Measurements from ENCODE around the gene C4B.
"Not testable (repeated sequence)": the region's sequence is repeated elsewhere in the genome, so short reads cannot be mapped to it uniquely, and the experiment has no call there.

The C4B gene

GRCh38 chr6:32003301-32003700 lies 11.3 kb upstream of the C4B start:
- H3K79me1 ChIP-seq (ENCODE audit: low read depth, low read length), result not testable (repeated sequence)
- WGBS, 2 donors (ENCODE audit: extremely low coverage in 2 of 2, insufficient read length in 2 of 2, insufficient replicate concordance in 1 of 2), result no CpG with 5 or more reads among the region's 7 CpGs

GRCh38 chr6:32004393-32004792 lies 10.2 kb upstream of the C4B start:
- WGBS, 2 donors (ENCODE audit: extremely low coverage in 2 of 2, insufficient read length in 2 of 2, insufficient replicate concordance in 1 of 2), result no CpG with 5 or more reads among the region's 4 CpGs
- H3K9me3 ChIP-seq (replicated peaks in 1 of 2; ENCODE audit: control insufficient read depth in 2 of 2, insufficient read depth in 1 of 2, low read depth in 1 of 2, low read length in 2 of 2); H3K4me2 ChIP-seq (ENCODE audit: insufficient read depth, low read length, poor library complexity, severe bottlenecking); H2BK12ac ChIP-seq (ENCODE audit: low read length); H4K8ac ChIP-seq (ENCODE audit: low read depth, low read length); H3K23ac ChIP-seq (ENCODE audit: low read depth, low read length, poor library complexity); H2AK5ac ChIP-seq (ENCODE audit: low read depth, low read length); H3K36me3 ChIP-seq (replicated peaks in 1 of 2; ENCODE audit: control insufficient read depth in 2 of 2, insufficient read depth in 2 of 2, low read length in 2 of 2); H2AFZ ChIP-seq (ENCODE audit: low read length); H3K4me3 ChIP-seq (ENCODE audit: low read length in 2 of 2); H2BK5ac ChIP-seq (ENCODE audit: low read length); H3K27ac ChIP-seq (replicated peaks; ENCODE audit: low read length); H3K9ac ChIP-seq (ENCODE audit: low read depth, low read length, poor library complexity); H3K14ac ChIP-seq (ENCODE audit: low read length); H2BK15ac ChIP-seq (ENCODE audit: low read length); H3K4ac ChIP-seq (ENCODE audit: low read length); H3K4me1 ChIP-seq (ENCODE audit: control insufficient read depth in 2 of 2, insufficient read depth in 1 of 2, low read depth in 1 of 2, low read length in 2 of 2); DNase-seq (ENCODE audit: low spot score); H3K18ac ChIP-seq (ENCODE audit: low read length); H3K27me3 ChIP-seq (ENCODE audit: control insufficient read depth in 3 of 3, insufficient read depth in 3 of 3, low read depth in 1 of 3, low read length in 3 of 3); H4K91ac ChIP-seq (ENCODE audit: low read depth, low read length, poor library complexity); H2BK120ac ChIP-seq (ENCODE audit: low read depth, low read length); H3K79me1 ChIP-seq (ENCODE audit: low read depth, low read length): not testable (repeated sequence)

More at GRCh38 chr6:32003301-32003700, 11.3 kb upstream of the C4B start:
- not testable (repeated sequence) for H3K36me3 ChIP-seq (replicated peaks in 1 of 2; ENCODE audit: control insufficient read depth in 2 of 2, insufficient read depth in 2 of 2, low read length in 2 of 2); H3K4me2 ChIP-seq (ENCODE audit: insufficient read depth, low read length, poor library complexity, severe bottlenecking); H4K91ac ChIP-seq (ENCODE audit: low read depth, low read length, poor library complexity); H3K4ac ChIP-seq (ENCODE audit: low read length); H3K27ac ChIP-seq (replicated peaks; ENCODE audit: low read length); H3K4me1 ChIP-seq (ENCODE audit: control insufficient read depth in 2 of 2, insufficient read depth in 1 of 2, low read depth in 1 of 2, low read length in 2 of 2); H3K14ac ChIP-seq (ENCODE audit: low read length); H2AK5ac ChIP-seq (ENCODE audit: low read depth, low read length); H3K9me3 ChIP-seq (replicated peaks in 1 of 2; ENCODE audit: control insufficient read depth in 2 of 2, insufficient read depth in 1 of 2, low read depth in 1 of 2, low read length in 2 of 2); H3K18ac ChIP-seq (ENCODE audit: low read length); H3K27me3 ChIP-seq (ENCODE audit: control insufficient read depth in 3 of 3, insufficient read depth in 3 of 3, low read depth in 1 of 3, low read length in 3 of 3); H3K4me3 ChIP-seq (ENCODE audit: low read length in 2 of 2); DNase-seq (ENCODE audit: low spot score); H2BK120ac ChIP-seq (ENCODE audit: low read depth, low read length); H2BK5ac ChIP-seq (ENCODE audit: low read length); H3K9ac ChIP-seq (ENCODE audit: low read depth, low read length, poor library complexity); H4K8ac ChIP-seq (ENCODE audit: low read depth, low read length); H2BK12ac ChIP-seq (ENCODE audit: low read length); H3K23ac ChIP-seq (ENCODE audit: low read depth, low read length, poor library complexity); H2BK15ac ChIP-seq (ENCODE audit: low read length); H2AFZ ChIP-seq (ENCODE audit: low read length)

GRCh38 chr6:32004864-32005537 lies 9.6 kb upstream of the C4B start:
- H3K9ac ChIP-seq (ENCODE audit: low read depth, low read length, poor library complexity); H3K4me1 ChIP-seq (ENCODE audit: control insufficient read depth in 2 of 2, insufficient read depth in 1 of 2, low read depth in 1 of 2, low read length in 2 of 2); H3K14ac ChIP-seq (ENCODE audit: low read length); H3K9me3 ChIP-seq (replicated peaks in 1 of 2; ENCODE audit: control insufficient read depth in 2 of 2, insufficient read depth in 1 of 2, low read depth in 1 of 2, low read length in 2 of 2); H3K36me3 ChIP-seq (replicated peaks in 1 of 2; ENCODE audit: control insufficient read depth in 2 of 2, insufficient read depth in 2 of 2, low read length in 2 of 2); DNase-seq (ENCODE audit: low spot score); H2BK5ac ChIP-seq (ENCODE audit: low read length); H4K8ac ChIP-seq (ENCODE audit: low read depth, low read length); H2BK12ac ChIP-seq (ENCODE audit: low read length); H4K91ac ChIP-seq (ENCODE audit: low read depth, low read length, poor library complexity); H2BK15ac ChIP-seq (ENCODE audit: low read length); H3K18ac ChIP-seq (ENCODE audit: low read length); H2AFZ ChIP-seq (ENCODE audit: low read length); H3K27me3 ChIP-seq (ENCODE audit: control insufficient read depth in 3 of 3, insufficient read depth in 3 of 3, low read depth in 1 of 3, low read length in 3 of 3); H3K4ac ChIP-seq (ENCODE audit: low read length); H3K79me1 ChIP-seq (ENCODE audit: low read depth, low read length); H3K4me2 ChIP-seq (ENCODE audit: insufficient read depth, low read length, poor library complexity, severe bottlenecking); H2AK5ac ChIP-seq (ENCODE audit: low read depth, low read length); H3K4me3 ChIP-seq (ENCODE audit: low read length in 2 of 2); H3K23ac ChIP-seq (ENCODE audit: low read depth, low read length, poor library complexity); H2BK120ac ChIP-seq (ENCODE audit: low read depth, low read length); H3K27ac ChIP-seq (replicated peaks; ENCODE audit: low read length): not testable (repeated sequence)
- no CpG with 5 or more reads among the region's 13 CpGs for WGBS, 2 donors (ENCODE audit: extremely low coverage in 2 of 2, insufficient read length in 2 of 2, insufficient replicate concordance in 1 of 2)

- not testable (repeated sequence) for H2BK120ac ChIP-seq (ENCODE audit: low read depth, low read length); H4K8ac ChIP-seq (ENCODE audit: low read depth, low read length); H2AK5ac ChIP-seq (ENCODE audit: low read depth, low read length); H3K79me1 ChIP-seq (ENCODE audit: low read depth, low read length); H3K4ac ChIP-seq (ENCODE audit: low read length); H3K27ac ChIP-seq (replicated peaks; ENCODE audit: low read length); H2BK12ac ChIP-seq (ENCODE audit: low read length); H4K91ac ChIP-seq (ENCODE audit: low read depth, low read length, poor library complexity); H2BK15ac ChIP-seq (ENCODE audit: low read length); H3K4me2 ChIP-seq (ENCODE audit: insufficient read depth, low read length, poor library complexity, severe bottlenecking); H3K9ac ChIP-seq (ENCODE audit: low read depth, low read length, poor library complexity); H2AFZ ChIP-seq (ENCODE audit: low read length); H3K14ac ChIP-seq (ENCODE audit: low read length); H3K9me3 ChIP-seq (replicated peaks in 1 of 2; ENCODE audit: control insufficient read depth in 2 of 2, insufficient read depth in 1 of 2, low read depth in 1 of 2, low read length in 2 of 2); H3K23ac ChIP-seq (ENCODE audit: low read depth, low read length, poor library complexity); DNase-seq (ENCODE audit: low spot score); H3K4me3 ChIP-seq (ENCODE audit: low read length in 2 of 2); H3K36me3 ChIP-seq (replicated peaks in 1 of 2; ENCODE audit: control insufficient read depth in 2 of 2, insufficient read depth in 2 of 2, low read length in 2 of 2); H3K18ac ChIP-seq (ENCODE audit: low read length); H3K4me1 ChIP-seq (ENCODE audit: control insufficient read depth in 2 of 2, insufficient read depth in 1 of 2, low read depth in 1 of 2, low read length in 2 of 2); H2BK5ac ChIP-seq (ENCODE audit: low read length); H3K27me3 ChIP-seq (ENCODE audit: control insufficient read depth in 3 of 3, insufficient read depth in 3 of 3, low read depth in 1 of 3, low read length in 3 of 3)
- no CpG with 5 or more reads among the region's 9 CpGs for WGBS, 2 donors (ENCODE audit: extremely low coverage in 2 of 2, insufficient read length in 2 of 2, insufficient replicate concordance in 1 of 2)
Observed at GRCh38 chr6:32005538-32005880, 9.1 kb upstream of the C4B start.
